GM15510 (cell line): Measurements from ENCODE around the gene MAFF.

Experiments
- POLR2A ChIP-seq: IDR thresholded peaks from 3 replicates; pipeline ENCODE4 v1.6.1; 2011; ENCODE audit warnings: borderline replicate concordance; ENCODE audit not compliant: insufficient read length; ENCODE audit errors: extremely low read depth

MAFF gene

GRCh38 chr22:38191731-38192474 lies 9.9 kb upstream of the MAFF start:
- no peak for TF ChIP-seq POLR2A

GRCh38 chr22:38192475-38192863 lies 9.3 kb upstream of the MAFF start:
- TF ChIP-seq POLR2A = no peak

GRCh38 chr22:38193580-38193979 lies 8.2 kb upstream of the MAFF start:
- no peak for TF ChIP-seq POLR2A

DNA sequence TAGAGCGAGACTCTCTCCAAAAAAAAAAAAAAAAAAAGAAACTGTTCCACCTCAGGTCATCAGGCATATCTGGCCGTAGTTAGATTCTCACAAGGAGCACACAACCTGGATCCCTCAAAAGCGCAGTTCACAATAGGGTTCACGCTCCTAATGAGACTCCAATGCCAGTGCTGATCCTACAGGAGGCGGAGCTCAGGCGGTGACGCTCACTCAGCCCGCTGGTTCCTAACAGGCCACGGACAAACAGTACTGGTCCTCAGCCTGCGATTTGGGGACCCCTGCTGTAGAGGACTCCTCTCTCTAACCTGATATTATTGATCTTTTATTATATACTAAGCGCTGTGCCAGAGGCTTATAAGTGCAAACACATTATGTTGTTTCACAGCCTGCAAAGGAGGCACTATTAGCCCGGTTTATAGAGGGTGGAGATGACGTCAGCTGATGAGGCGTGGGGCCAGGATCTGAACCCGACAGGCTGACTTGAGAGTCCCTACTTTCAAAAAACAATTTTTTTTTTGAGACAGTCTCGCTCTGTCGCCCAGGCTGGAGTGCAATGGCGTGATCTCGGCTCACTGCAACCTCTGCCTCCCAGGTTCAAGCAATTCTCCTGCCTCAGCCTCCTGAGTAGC lies 4.9 kb upstream of the MAFF start:
- no peak for TF ChIP-seq POLR2A

DNA sequence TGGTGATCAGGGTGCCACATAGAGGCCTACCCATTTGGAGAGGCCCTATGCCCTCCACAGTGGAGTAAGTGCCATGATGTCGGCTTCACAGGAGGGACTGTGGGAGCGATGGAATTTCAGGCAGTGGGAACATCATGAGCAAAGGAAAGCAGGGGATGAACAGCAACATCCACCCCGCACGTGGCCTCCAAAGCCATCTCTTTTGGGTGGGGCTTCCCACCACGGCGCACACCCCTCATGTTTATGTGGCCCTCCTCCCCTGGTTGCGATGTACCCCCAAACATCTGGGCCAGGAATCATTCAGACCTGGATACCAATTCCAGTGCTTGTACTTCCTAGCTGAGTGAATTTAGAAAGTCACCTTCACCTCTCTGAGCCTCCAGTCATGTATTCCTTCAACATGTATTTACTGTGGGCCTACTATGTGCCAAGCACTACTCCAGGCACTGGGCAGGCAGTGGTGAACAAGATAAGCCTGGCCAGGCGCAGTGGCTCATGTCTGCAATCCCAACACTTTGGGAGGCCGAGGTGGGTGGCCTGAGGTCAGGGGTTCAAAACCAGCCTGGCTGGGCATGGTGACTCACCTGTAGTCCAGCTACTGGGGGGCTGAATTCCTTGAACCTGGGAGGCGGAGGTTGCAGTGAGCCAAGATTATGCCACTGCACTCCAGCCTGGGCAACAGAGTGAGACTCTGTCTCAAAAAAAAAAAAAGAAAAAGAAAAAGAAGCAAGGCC lies 1.8 kb upstream of the MAFF start:
- TF ChIP-seq POLR2A = no peak

DNA sequence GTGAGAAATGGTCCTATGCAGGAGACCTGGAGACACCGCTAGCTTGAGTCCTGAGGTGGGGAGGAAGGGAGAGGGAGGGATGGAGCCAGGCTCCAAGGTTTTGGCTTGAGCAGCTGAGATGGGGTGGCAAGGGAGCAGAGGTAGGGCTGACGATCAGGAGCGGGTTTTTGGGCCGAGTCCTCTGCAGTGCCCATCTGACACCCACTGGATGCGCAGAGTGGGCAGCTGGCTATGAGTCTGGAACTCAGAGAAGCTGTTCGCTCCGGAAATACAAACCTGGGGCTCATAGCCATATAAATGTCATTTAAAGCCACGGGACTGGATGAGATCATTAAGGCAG lies 453 bp upstream of the MAFF start:
- TF ChIP-seq POLR2A = no peak

- TF ChIP-seq POLR2A = no peak
Measured at GRCh38 chr22:38202437-38203089, 769 bp downstream of the MAFF start.

DNA sequence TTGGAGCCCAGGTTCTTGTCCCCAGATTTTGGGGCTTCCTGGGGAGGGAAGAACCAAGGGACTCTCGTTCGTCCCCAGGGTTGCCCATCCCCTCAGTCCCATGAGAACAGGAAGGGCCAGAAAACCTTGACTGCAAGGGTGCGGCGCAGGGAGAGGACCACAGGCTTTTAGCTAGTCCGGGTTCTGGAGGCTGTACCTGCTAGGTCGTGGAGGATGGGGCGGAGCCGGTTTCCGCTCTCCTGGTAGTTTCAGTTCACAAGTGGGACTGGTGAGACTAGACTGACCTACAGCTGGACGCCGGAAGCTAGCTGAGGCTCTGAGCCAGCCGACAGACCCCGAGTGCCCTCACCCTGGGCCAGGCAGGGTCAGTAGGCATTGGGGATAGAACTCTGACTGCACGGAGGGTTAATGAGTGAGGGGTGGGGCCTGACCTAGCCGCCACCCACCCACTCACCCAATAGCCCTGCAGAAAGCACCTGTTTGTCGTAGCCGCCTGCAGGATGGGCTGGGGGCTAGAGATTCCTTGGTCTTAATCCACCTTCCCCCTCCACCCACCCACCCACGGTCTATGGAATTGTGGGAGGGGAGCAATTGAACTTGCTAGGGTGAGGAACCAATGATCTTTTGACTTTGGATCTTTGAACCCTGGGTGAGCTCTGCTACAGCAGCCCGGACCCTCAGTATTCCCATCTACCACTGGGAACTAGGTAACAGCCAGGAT lies 1.5 kb downstream of the MAFF start:
- no peak for TF ChIP-seq POLR2A

DNA sequence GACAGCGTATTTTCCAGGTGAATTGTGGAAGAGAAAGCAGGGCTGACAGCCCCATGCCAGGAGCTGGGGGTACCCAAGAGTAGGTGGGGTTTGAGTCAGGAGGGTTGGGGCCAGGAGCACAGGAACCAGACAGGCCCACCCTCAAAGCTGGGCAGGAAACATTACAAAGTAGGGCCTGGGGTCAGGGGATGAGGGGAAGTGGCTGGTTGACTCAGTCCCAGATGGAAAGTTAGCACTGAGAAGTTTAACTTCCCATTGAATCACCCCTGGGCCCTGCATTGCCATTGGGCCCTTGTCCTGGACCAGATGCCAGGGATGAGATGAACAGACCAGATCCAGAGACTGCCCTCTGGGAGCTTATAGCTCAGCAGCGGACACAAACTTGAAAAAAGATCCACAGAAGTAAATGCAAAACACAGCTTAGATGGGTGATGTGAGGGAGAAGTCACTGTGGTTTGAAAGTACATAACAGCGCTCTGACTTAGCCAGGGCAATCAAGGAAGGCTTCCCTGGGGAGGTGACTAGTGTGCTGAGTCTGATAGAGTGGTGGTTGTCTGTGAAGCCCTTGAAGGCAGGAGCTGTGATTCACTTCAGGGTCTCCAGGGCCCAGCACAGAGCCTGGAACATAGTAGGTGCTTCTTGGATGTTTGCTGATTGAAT lies 2.2 kb downstream of the MAFF start:
- TF ChIP-seq POLR2A = no peak

- no peak for TF ChIP-seq POLR2A
Measured at GRCh38 chr22:38204784-38205183, 3.0 kb downstream of the MAFF start.

- TF ChIP-seq POLR2A = no peak
Measured at GRCh38 chr22:38205261-38206128, 3.7 kb downstream of the MAFF start.

DNA sequence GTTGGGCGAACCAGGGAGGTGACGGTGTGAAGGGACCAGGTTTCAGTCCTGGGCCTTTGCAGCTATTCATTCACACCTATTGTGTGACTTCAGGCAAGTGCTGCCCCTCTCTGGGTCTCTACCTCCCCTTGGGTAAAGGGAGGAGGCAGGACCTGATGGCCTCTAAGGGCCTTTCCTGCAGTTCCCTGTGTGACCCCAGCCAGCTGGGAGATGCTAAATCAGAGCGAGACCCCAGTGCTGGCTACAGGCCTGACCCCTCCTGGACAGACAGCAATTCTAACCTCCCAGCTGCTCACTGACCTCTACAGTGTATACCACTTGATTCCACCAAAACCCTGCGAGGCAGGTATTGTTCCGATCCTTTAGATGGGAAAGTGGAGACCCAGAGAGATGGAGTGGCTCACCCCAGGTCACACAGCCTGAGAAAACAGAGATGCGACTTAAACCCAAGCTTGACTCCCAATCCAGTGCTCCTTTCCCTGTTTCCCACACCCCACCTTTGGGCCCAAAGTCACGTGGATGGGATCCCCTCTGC lies 6.2 kb downstream of the MAFF start:
- TF ChIP-seq POLR2A = no peak

- no peak for TF ChIP-seq POLR2A
Measured at GRCh38 chr22:38208551-38208968, 6.8 kb downstream of the MAFF start.
